Panc1 (cell line): ENCODE data around the gene ADAMTS2. TPM values are rescaled to one million over a fixed set of nuclear protein-coding genes. Genes with fewer than 3 reads are reported as not detected.

Experiments used
- ATAC-seq: fragments of 200-7000 bp; cut with Tn5 transposase; 2 replicates; pipeline ENCODE4 v1.9.1; 2020; ENCODE audit warnings: mild to moderate bottlenecking, moderate library complexity
- BruUV-seq: library from RNA; stranded (reverse); fragments of 400-500 nt; replicated peaks from 2 replicates; lab custom pipeline; 2021; lab: Mats Ljungman, UMichigan
- CTCF ChIA-PET: fragments of 300-600 bp; sonication (Branson Sonifier 250); formaldehyde crosslinking; loops from one replicate; lab custom pipeline; 2022; ENCODE audit warnings: antibody characterized with exemption; lab: Charles Lee
- POLR2A ChIA-PET: fragments of 300-600 bp; sonication (Branson Sonifier 250); formaldehyde crosslinking; loops from one replicate; lab custom pipeline; 2022; ENCODE audit warnings: antibody characterized with exemption; lab: Charles Lee
- DNase-seq: peaks from one replicate; pipeline ENCODE4 v3.0.0-alpha.2; 2010; ENCODE audit warnings: low read depth, low spot score
- H3K27ac ChIP-seq: 2 replicates; pipeline ENCODE4 v1.5.1; 2011; ENCODE audit warnings: mild to moderate bottlenecking, low read length, inconsistent platforms
- H3K27me3 ChIP-seq: fragments of 200-500 bp; sonication (Bioruptor generic); 2 replicates; pipeline ENCODE4 v1.6.0; 2014; ENCODE audit warnings: low read length, inconsistent platforms; ENCODE audit not compliant: control insufficient read depth, insufficient read depth
- H3K36me3 ChIP-seq: fragments of 200-500 bp; sonication (Bioruptor generic); 2 replicates; pipeline ENCODE4 v1.5.1; 2014; ENCODE audit warnings: inconsistent platforms, mild to moderate bottlenecking, low read length, moderate library complexity; ENCODE audit not compliant: control insufficient read depth, insufficient read depth
- H3K4me1 ChIP-seq: 2 replicates; pipeline ENCODE4 v1.5.1; 2011; ENCODE audit warnings: inconsistent platforms, mild to moderate bottlenecking, low read length, moderate library complexity; ENCODE audit not compliant: control insufficient read depth, insufficient read depth
- H3K4me3 ChIP-seq, 2 experiments: 2 replicates each; pipeline ENCODE4 v1.5.1; 2011 to 2012; ENCODE audit warnings: low read depth in 2 of 2, low read length in 2 of 2, mild to moderate bottlenecking in 2 of 2, inconsistent platforms in 1 of 2, moderate library complexity in 1 of 2
- H3K9me3 ChIP-seq: fragments of 200-500 bp; sonication (Bioruptor generic); 2 replicates; pipeline ENCODE4 v1.5.1; 2014; ENCODE audit warnings: low read depth, mild to moderate bottlenecking, inconsistent platforms, low read length, moderate library complexity; ENCODE audit not compliant: control insufficient read depth, insufficient read depth
- CTCF ChIP-seq: fragments of 450-650 bp; IDR thresholded peaks from 2 replicates; pipeline ENCODE4 v1.5.1; 2017; ENCODE audit warnings: mild to moderate bottlenecking
- POLR2AphosphoS5 ChIP-seq: IDR thresholded peaks from 2 replicates; pipeline ENCODE4 v1.6.1; 2012; ENCODE audit warnings: mild to moderate bottlenecking, low read depth, low read length, moderate library complexity
- SIN3A ChIP-seq: IDR thresholded peaks from 2 replicates; pipeline ENCODE4 v1.6.1; 2012; ENCODE audit warnings: low read depth, mild to moderate bottlenecking, low read length, moderate library complexity, borderline replicate concordance; ENCODE audit not compliant: insufficient read depth
- TCF7L2 ChIP-seq: IDR thresholded peaks from 2 replicates; pipeline ENCODE4 v1.6.1; 2011; ENCODE audit warnings: mild to moderate bottlenecking, low read depth, low read length, inconsistent platforms
- in situ Hi-C: cut with HindIII; loops from 2 replicates; pipeline ENCODE4 v1.10.0; 2016; ENCODE audit warnings: low sequenced_read_pairs, low pct_unique_long_range_greater_than_20kb
- intact Hi-C: fragments of 100-400 bp; cut with micrococcal nuclease; formaldehyde crosslinking; loops from one replicate; pipeline ENCODE4 v1.10.0; 2022; ENCODE audit not compliant: unreplicated experiment
- total RNA-seq: library from RNA; stranded (reverse); gene quantifications from one replicate; pipeline ENCODE4 v1.2.1, GENCODE V29; 2021; ENCODE audit not compliant: unreplicated experiment
- TF ChIP-seq, protein P1 (sequence below), 2 experiments: IDR thresholded peaks; 2 replicates each; pipeline ENCODE4 v1.6.1; 2011 to 2012; ENCODE audit warnings: low read depth in 2 of 2, control low read depth in 1 of 2, low read length in 1 of 2, mild to moderate bottlenecking in 1 of 2, moderate library complexity in 1 of 2; ENCODE audit not compliant: insufficient read depth in 1 of 2

Gene ADAMTS2
- total RNA-seq, 1 experiment from 2014 or later: 0.13 TPM

DNA sequence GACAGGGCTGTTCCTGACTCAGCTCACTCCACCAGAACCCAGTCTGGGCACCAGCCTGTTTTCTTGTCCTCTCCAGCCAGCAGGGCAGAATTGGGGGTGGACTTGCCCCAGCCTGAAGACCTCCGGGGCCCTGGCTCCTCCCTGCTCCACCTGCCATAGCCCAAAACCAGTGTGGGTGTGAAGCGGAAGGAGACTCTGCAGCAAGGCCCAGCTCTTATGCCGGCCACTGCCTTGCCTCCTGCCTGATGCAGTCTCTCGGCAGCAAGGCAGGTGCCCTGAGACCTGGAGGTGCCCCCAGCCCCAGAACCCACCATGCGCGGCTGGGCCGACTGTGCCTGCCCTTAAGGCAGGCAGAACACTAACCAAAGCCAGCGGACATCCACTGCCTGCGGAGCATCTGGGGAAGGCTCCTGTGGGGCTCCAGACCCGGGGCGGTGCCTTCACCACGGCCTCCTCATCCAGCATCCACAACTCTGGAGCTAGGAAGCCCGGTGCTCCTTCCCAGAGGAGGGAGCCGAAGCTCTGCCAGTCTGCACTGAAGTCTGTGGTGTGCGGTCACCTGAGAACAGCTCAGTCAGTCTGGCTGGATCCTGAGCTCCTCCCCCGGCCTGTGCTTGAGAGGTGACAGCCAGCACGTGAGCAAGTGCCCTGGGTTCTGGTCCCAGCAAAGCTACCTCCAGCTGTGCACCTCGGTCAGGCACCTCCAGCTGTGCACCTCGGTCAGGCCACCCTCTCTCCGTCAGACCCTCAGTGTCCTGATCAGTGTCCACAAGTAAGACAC is 116.7 kb downstream of the ADAMTS2 start:
- H3K27me3 ChIP-seq: no peaks in the 10 kb centered on the region; the same call in 1 of the 2 replicates
- ChIA-PET POLR2A (no interaction called here), CTCF (no interaction called here)
- H3K27ac ChIP-seq: no peak overlapping the region
- BruUV-seq: no TSS peak
- H3K36me3 ChIP-seq: no peaks in the 10 kb centered on the region
- peak; percentile 79 for ATAC-seq
- in situ Hi-C loops (no loop called here), intact Hi-C loops (no loop called here)
- no peaks in the 10 kb centered on the region for H3K9me3 ChIP-seq
- TF ChIP-seq, protein P1, sequence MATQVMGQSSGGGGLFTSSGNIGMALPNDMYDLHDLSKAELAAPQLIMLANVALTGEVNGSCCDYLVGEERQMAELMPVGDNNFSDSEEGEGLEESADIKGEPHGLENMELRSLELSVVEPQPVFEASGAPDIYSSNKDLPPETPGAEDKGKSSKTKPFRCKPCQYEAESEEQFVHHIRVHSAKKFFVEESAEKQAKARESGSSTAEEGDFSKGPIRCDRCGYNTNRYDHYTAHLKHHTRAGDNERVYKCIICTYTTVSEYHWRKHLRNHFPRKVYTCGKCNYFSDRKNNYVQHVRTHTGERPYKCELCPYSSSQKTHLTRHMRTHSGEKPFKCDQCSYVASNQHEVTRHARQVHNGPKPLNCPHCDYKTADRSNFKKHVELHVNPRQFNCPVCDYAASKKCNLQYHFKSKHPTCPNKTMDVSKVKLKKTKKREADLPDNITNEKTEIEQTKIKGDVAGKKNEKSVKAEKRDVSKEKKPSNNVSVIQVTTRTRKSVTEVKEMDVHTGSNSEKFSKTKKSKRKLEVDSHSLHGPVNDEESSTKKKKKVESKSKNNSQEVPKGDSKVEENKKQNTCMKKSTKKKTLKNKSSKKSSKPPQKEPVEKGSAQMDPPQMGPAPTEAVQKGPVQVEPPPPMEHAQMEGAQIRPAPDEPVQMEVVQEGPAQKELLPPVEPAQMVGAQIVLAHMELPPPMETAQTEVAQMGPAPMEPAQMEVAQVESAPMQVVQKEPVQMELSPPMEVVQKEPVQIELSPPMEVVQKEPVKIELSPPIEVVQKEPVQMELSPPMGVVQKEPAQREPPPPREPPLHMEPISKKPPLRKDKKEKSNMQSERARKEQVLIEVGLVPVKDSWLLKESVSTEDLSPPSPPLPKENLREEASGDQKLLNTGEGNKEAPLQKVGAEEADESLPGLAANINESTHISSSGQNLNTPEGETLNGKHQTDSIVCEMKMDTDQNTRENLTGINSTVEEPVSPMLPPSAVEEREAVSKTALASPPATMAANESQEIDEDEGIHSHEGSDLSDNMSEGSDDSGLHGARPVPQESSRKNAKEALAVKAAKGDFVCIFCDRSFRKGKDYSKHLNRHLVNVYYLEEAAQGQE (IDR thresholded peaks at IDR 0.05; ENCODE audit: insufficient read depth in 1 of 2, low read depth in 2 of 2, low read length in 1 of 2): no peak
- TF ChIP-seq POLR2AphosphoS5: no peak
- TF ChIP-seq SIN3A: no peak
- no peak for TF ChIP-seq TCF7L2
- no peak for TF ChIP-seq CTCF
- no peak for DNase-seq
- no peaks in the 10 kb centered on the region for H3K4me1 ChIP-seq
- H3K4me3 ChIP-seq: no peak overlapping the region

- ATAC-seq: peak; percentile 29
- intact Hi-C loops (no loop called here), in situ Hi-C loops (no loop called here)
- Histone ChIP-seq H3K4me3 (no peak overlapping the region), H3K36me3 (no peaks in the 10 kb centered on the region), H3K9me3 (no peaks in the 10 kb centered on the region), H3K4me1 (no peaks in the 10 kb centered on the region), H3K27ac (no peak overlapping the region), H3K27me3 (no peaks in the 10 kb centered on the region; the same call in 1 of the 2 replicates)
- CTCF ChIA-PET: no interaction called here
- no peak for DNase-seq
- TF ChIP-seq POLR2AphosphoS5 (no peak), CTCF (no peak), TCF7L2 (no peak), SIN3A (no peak)
- TF ChIP-seq, protein P1 (IDR thresholded peaks at IDR 0.05; ENCODE audit: insufficient read depth in 1 of 2, low read depth in 2 of 2, low read length in 1 of 2): no peak
- no TSS peak for BruUV-seq
- POLR2A ChIA-PET: no interaction called here
Observed at GRCh38 chr5:179227580-179228311, 117.5 kb downstream of the ADAMTS2 start.
